Neutrophil (primary cell): ENCODE measurements around the gene UMAD1.

ENCODE experiments used
- H3K27ac ChIP-seq: fragments of 200-600 bp; sonication (generic); 2 replicates; pipeline ENCODE4 v1.5.1; 2016; ENCODE audit warnings: mild to moderate bottlenecking, moderate library complexity
- H3K27me3 ChIP-seq: fragments of 200-600 bp; sonication (generic); 2 replicates; pipeline ENCODE4 v1.6.0; 2016; ENCODE audit warnings: mild to moderate bottlenecking
- H3K36me3 ChIP-seq: fragments of 200-600 bp; sonication (generic); 2 replicates; pipeline ENCODE4 v1.5.1; 2017
- H3K4me1 ChIP-seq, 2 experiments: fragments of 200-600 bp in 1 of 2; sonication (generic) in 1 of 2; 1 replicate in 1 of 2; 2 replicates in 1 of 2; pipeline versions ENCODE4 v1.5.1 to v1.6.1; 2013 to 2016; ENCODE audit warnings: low read depth in 1 of 2, low read length in 1 of 2, mild to moderate bottlenecking in 1 of 2, moderate library complexity in 1 of 2; ENCODE audit not compliant: control insufficient read depth in 1 of 2, insufficient read depth in 1 of 2
- H3K4me3 ChIP-seq, 2 experiments: fragments of 200-600 bp in 1 of 2; sonication (generic) in 1 of 2; 1 replicate in 1 of 2; 2 replicates in 1 of 2; pipeline ENCODE4 v1.5.1; 2013 to 2016; ENCODE audit warnings: low read depth in 1 of 2, low read length in 1 of 2, mild to moderate bottlenecking in 1 of 2, moderate library complexity in 1 of 2
- H3K9me3 ChIP-seq: fragments of 200-600 bp; sonication (generic); 2 replicates; pipeline ENCODE4 v1.5.1; 2016
- TF ChIP-seq, protein P1 (sequence below): fragments of 200-600 bp; sonication (generic); IDR thresholded peaks from 2 replicates; pipeline ENCODE4 v1.5.1; 2016; ENCODE audit warnings: antibody characterized with exemption

The UMAD1 gene

DNA sequence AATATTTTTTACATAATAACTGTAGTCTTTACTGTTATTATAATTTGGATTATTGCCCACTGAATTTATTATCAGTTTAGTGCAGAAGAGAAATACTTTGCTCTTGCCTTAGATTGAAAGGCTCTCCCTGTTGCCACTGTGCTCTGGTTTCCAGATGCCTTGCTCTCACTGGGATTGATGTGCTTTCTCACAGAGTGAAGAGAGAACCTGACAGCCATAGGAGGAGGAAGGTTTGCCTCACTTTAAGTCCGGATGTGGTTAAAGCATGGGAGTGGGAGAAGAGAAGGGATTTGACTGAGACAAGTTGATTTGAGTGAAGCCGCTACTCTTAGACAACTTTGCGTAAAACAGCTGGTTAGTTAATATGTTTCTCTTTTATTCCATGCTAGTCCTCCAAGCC lies 146.0 kb downstream of the UMAD1 start:
- Histone ChIP-seq H3K4me3 (no peak overlapping the region), H3K9me3 (no peaks in the 10 kb centered on the region), H3K27me3 (no peaks in the 10 kb centered on the region), H3K4me1 (no peaks in the 10 kb centered on the region), H3K36me3 (peaks cover 8% of the 10 kb centered on the region), H3K27ac (no peak overlapping the region)
- TF ChIP-seq, protein P1, sequence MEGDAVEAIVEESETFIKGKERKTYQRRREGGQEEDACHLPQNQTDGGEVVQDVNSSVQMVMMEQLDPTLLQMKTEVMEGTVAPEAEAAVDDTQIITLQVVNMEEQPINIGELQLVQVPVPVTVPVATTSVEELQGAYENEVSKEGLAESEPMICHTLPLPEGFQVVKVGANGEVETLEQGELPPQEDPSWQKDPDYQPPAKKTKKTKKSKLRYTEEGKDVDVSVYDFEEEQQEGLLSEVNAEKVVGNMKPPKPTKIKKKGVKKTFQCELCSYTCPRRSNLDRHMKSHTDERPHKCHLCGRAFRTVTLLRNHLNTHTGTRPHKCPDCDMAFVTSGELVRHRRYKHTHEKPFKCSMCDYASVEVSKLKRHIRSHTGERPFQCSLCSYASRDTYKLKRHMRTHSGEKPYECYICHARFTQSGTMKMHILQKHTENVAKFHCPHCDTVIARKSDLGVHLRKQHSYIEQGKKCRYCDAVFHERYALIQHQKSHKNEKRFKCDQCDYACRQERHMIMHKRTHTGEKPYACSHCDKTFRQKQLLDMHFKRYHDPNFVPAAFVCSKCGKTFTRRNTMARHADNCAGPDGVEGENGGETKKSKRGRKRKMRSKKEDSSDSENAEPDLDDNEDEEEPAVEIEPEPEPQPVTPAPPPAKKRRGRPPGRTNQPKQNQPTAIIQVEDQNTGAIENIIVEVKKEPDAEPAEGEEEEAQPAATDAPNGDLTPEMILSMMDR: no peak

- H3K27me3 ChIP-seq: no peaks in the 10 kb centered on the region
- H3K4me1 ChIP-seq: no peaks in the 10 kb centered on the region
- H3K4me3 ChIP-seq: no peak overlapping the region
- TF ChIP-seq, protein P1: no peak
- no peaks in the 10 kb centered on the region for H3K9me3 ChIP-seq
- no peak overlapping the region for H3K27ac ChIP-seq
- peaks cover 8% of the 10 kb centered on the region for H3K36me3 ChIP-seq
Measured at GRCh38 chr7:7789551-7789988, 149.0 kb downstream of the UMAD1 start.

- TF ChIP-seq, protein P1: no peak
- Histone ChIP-seq H3K4me1 (no peaks in the 10 kb centered on the region), H3K27me3 (no peaks in the 10 kb centered on the region), H3K9me3 (no peaks in the 10 kb centered on the region), H3K4me3 (no peak overlapping the region), H3K36me3 (peaks cover 8% of the 10 kb centered on the region), H3K27ac (no peak overlapping the region)
Measured at GRCh38 chr7:7790041-7790741, 149.6 kb downstream of the UMAD1 start.

GRCh38 chr7:7791523-7791922 lies 151.0 kb downstream of the UMAD1 start:
- H3K27me3 ChIP-seq: no peaks in the 10 kb centered on the region
- no peaks in the 10 kb centered on the region for H3K4me1 ChIP-seq
- H3K36me3 ChIP-seq: peaks cover 8% of the 10 kb centered on the region
- TF ChIP-seq, protein P1: no peak
- H3K27ac ChIP-seq: no peak overlapping the region
- H3K9me3 ChIP-seq: no peaks in the 10 kb centered on the region
- H3K4me3 ChIP-seq: no peak overlapping the region

- no peak overlapping the region for H3K27ac ChIP-seq
- TF ChIP-seq, protein P1: no peak
- peaks cover 8% of the 10 kb centered on the region for H3K36me3 ChIP-seq
- H3K9me3 ChIP-seq: no peaks in the 10 kb centered on the region
- no peaks in the 10 kb centered on the region for H3K4me1 ChIP-seq
- no peaks in the 10 kb centered on the region for H3K27me3 ChIP-seq
- no peak overlapping the region for H3K4me3 ChIP-seq
Measured at GRCh38 chr7:7792056-7792455, 151.5 kb downstream of the UMAD1 start.
